GM18526 (cell line): ENCODE data around the gene MYO16.

Source experiments
- POLR2A ChIP-seq: IDR thresholded peaks from 3 replicates; pipeline ENCODE4 v1.6.1; 2011; ENCODE audit not compliant: insufficient read length; ENCODE audit errors: extremely low read depth

The MYO16 gene

DNA sequence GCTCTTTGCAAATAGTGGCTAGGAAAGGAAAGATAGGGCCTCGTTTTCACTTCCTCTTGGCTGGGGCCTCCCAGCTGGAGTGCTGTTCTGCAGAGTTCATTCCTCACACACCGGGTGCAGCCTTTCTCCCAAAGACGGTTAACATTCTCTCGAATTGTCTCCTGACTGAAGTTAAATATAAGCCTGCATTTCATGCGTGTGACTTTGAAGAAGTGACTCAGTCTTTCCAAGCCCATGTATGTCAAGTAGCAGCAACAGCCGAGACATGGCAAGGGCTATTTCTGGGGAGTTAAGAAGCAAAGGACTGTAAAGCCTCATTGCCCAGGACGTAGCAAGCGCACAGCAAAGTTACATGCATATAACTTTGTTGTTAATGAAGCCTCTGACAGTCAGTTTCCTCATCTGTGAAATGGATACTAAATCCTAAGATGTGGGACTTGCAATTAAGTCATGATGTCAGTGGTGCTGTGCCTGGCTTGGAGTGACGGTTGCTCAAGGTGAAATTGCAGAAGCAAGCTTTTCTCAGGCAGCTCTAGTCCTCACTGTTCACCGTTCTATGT lies 502.4 kb downstream of the MYO16 start:
- TF ChIP-seq POLR2A, result no peak

DNA sequence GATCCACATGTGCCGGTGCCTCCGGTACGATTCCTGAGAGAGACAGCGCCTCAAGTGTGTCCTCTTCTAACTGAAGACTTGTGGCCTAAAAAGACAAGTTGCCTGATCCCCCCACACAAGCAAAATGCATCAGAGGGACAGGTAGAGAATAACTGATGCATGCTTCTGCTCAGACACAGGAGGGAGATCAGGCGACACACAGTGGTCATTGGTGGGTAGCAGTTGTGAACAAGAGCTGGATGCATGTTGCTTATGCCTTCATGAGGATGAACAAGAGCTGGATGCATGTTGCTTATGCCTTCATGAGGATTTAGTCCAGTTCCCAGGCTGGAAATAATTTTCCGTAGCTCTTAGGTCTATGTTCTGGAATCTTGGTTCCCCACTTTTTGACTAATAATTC lies 505.6 kb downstream of the MYO16 start:
- no peak for TF ChIP-seq POLR2A

DNA sequence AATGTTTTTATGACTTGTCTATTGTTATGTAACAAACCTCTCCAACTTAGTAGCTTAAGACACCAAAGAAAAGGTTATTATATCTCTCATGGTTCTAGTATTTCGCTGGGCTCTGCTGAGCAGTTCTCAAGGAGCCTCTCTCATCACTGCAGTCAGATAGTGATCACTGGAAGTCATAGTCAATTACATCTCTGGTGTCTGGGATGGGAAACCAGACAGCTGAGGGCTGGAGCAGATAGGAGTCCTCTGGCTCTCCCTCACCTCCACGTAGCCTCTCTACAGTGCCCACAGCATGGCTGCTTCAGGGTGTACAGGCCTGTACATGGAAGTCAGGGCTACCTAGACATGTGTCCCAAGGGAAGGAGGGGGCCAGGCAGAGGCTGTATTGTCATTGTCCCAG lies 507.5 kb downstream of the MYO16 start:
- no peak for TF ChIP-seq POLR2A

DNA sequence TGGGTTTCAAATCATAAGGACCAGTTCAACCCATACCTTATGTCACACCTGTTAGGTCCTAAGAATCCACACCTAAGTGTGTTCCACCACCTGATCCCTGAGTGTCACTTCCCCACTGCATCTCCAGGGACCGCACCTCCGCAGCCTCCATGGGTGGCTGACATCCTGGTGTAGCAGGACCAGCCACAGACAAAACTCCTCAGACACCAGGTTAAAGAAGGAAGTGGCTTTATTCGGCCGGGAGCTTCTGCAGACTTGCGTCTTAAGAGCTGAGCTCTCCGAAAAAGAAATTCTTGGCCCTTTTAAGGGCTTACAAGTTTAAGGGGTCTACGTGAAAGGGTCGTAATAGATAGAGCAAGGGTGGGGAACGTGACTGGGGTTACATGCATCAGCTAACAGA lies 509.9 kb downstream of the MYO16 start:
- TF ChIP-seq POLR2A, result no peak

- no peak for TF ChIP-seq POLR2A
Observed at GRCh38 chr13:109140054-109140453, 510.6 kb downstream of the MYO16 start.

DNA sequence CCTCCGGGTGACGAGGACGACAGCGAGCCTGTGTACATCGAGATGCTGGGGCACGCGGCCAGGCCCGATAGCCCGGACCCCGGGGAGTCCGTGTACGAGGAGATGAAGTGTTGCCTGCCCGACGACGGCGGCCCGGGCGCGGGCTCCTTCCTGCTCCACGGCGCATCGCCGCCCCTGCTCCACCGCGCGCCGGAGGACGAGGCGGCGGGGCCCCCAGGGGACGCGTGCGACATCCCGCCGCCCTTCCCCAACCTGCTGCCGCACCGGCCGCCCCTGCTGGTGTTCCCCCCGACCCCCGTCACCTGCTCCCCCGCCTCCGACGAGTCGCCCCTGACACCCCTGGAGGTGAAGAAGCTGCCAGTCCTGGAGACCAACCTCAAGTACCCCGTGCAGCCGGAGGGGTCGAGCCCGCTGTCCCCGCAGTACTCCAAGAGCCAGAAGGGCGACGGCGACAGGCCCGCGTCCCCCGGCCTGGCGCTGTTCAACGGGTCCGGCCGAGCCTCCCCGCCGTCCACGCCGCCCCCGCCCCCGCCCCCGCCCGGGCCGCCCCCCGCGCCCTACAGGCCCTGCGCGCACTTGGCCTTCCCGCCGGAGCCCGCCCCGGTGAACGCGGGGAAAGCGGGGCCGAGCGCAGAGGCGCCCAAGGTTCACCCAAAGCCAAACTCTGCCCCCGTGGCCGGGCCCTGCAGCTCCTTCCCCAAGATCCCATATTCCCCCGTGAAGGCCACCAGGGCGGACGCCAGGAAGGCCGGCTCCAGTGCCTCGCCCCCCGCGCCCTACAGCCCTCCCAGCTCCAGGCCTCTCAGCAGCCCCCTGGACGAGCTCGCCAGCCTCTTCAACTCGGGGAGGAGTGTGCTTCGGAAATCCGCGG lies 511.3 kb downstream of the MYO16 start:
- TF ChIP-seq POLR2A, result no peak

DNA sequence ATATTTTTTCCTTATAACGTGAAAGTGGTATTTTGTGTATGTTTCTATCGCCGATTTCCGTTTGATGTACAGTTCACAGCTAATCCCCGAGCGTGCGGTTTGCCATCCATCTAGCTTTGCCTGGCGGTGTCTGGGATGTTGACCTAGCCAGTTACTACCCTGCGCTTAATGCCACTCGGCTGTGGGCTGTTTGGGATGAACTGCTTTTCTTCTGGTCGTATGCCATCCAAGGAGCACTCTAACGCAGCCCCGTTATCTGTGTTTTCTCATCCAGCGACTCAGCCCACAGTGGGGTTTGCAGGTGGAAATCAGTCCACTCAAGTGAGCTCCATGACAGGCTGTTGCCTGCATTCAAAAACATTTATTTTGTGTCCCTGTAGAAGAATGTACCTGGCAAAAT lies 512.3 kb downstream of the MYO16 start:
- no peak for TF ChIP-seq POLR2A

- no peak for TF ChIP-seq POLR2A
Observed at GRCh38 chr13:109144693-109145437, 515.5 kb downstream of the MYO16 start.

GRCh38 chr13:109145631-109146030 lies 516.2 kb downstream of the MYO16 start:
- no peak for TF ChIP-seq POLR2A

GRCh38 chr13:109146393-109146792 lies 517.0 kb downstream of the MYO16 start:
- TF ChIP-seq POLR2A, result no peak

DNA sequence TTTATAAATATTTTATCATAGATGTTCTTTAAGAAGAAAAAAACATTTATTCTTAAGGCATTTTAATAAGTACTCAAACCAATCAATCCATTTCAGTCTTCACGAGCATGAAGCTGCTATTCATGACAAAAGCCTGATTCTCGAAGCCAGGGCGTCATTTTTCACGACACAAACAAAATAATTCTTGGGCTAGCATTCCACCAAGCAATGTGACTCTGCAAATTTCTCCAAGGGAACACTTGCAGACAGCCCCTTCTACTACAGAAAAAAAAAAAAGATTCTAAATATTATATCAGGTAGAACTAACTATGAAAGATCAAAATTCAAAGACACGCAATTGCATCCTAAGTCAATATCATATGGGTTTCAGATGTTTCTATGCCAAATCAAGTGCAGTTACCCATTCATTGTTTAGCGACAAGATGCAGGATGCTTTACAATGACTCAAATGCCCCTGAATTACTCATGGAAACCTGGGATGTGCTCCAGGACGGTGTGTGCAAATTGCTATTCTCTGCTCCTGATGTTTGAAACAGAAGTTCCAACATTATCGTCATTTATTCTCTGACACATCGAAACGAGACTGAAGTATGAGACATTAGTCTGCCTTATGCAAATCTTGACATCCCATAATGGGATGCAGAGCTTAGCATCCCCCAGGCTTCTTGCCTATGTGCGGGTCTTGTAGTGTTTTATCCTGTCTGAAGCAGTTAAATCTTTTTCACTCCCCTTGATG lies 517.7 kb downstream of the MYO16 start:
- no peak for TF ChIP-seq POLR2A

- TF ChIP-seq POLR2A, result no peak
Observed at GRCh38 chr13:109148243-109148642, 518.8 kb downstream of the MYO16 start.

DNA sequence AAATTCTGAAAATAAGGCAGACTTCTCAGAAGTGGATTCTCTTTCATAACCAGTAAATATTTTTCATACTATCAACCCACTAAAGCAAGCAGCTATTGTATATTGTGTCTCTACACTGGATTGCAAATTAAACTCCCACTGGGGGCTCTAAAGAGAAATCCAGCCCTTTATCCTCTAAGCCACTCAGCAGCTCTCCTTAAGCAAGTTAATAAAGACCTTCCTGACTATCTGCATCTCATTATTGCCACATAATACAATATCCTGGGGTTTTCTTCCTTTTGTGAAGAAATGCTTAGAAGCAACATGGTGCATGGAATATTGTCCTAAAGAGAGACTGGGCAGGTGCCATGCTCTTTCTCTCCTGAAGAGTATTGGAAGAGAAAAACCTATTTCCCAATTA lies 521.3 kb downstream of the MYO16 start:
- TF ChIP-seq POLR2A, result no peak

DNA sequence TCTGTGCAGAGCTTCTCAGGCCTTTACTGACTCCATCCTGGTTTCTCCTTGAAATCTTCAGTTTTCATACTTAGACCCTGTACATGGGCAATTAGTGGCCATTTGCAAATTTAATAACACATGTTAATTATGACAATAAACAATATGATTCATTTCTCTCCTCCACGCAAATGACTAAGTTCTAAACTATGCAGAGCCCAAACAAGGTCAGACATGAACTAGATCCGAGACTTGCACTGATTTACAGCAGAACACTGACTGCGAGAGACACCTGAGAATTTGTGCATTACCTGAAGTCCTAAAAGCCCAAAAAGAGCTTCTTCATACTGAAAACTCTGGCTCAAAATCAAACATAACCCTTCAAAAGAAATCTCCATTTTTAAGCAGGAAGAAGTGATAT lies 521.8 kb downstream of the MYO16 start:
- TF ChIP-seq POLR2A, result no peak

DNA sequence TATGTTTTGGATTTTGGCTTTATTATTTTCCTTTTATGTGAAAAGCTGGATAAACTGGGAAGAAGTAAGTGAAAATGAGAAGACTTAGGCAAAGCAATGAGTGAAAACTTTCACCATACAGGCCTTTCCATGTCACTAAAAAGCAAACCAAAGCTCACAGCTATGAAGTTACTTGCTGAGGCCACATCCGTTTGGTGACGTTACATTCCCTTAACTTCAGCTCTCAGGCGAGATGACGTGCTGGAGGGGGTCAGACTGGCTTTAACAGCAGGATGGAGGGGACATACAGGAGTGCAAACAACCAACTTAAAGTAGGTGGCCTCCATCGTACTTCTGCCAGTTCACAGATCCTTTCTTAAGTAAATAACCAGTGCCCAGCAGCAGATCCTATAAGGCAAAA lies 522.3 kb downstream of the MYO16 start:
- TF ChIP-seq POLR2A, result no peak
